WERI-Rb-1 (cell line): ENCODE data around the gene SPATA13.

Source experiments
- DNase-seq: peaks from one replicate; pipeline ENCODE4 v3.0.0-alpha.2; 2020
- H3K27ac ChIP-seq: fragments of 250-450 bp; sonication (Bioruptor Pico); 2 replicates; pipeline ENCODE4 v1.5.1; 2020; ENCODE audit warnings: mild to moderate bottlenecking, moderate library complexity
- H3K27me3 ChIP-seq: fragments of 250-450 bp; sonication (Bioruptor Pico); 2 replicates; pipeline ENCODE4 v1.5.1; 2021; ENCODE audit warnings: mild to moderate bottlenecking, low read depth, moderate library complexity; ENCODE audit not compliant: insufficient read depth, severe bottlenecking
- H3K36me3 ChIP-seq: fragments of 250-450 bp; sonication (Bioruptor Pico); 2 replicates; pipeline ENCODE4 v1.5.1; 2020; ENCODE audit warnings: mild to moderate bottlenecking, moderate library complexity
- H3K4me3 ChIP-seq: 2 replicates; pipeline ENCODE4 v1.5.1; 2011; ENCODE audit warnings: low read depth, mild to moderate bottlenecking, control low read depth, low read length
- H3K9me3 ChIP-seq: fragments of 250-450 bp; sonication (Bioruptor Pico); 2 replicates; pipeline ENCODE4 v1.5.1; 2021; ENCODE audit warnings: mild to moderate bottlenecking, moderate library complexity; ENCODE audit not compliant: severe bottlenecking
- TF ChIP-seq, protein P1 (sequence below): IDR thresholded peaks from 2 replicates; pipeline ENCODE4 v1.5.1; 2011; ENCODE audit warnings: low read depth, mild to moderate bottlenecking, control low read depth, inconsistent platforms, low read length

Gene SPATA13

DNA sequence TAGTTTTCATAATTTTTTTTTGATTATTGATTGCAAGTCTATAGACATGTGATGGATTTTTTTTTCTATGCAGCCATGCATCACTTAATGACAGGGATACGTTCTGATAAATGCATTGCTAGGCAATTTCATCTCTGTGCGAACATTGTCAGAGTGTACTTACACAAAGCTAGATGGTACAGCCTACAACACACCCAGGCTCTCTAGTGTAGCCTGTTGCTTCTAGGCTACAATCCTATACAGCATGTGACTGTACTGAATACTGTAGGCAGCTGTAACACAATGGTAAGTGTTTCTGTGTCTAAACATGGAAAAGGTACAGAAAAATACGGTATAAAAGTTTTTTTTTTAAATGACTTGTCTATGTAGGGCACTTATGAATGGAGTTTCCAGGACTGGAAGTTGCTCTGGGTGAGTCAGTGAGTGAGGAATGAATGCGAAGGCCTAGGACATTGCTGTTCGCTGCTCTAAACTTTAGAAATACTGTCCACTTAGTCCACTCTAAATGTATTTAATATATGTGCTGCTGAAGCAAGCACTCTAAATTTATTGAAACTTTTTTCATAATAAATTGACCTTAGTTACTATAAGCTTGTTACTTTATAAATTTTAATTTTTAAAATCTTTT lies 20.3 kb downstream of the SPATA13 start:
- TF ChIP-seq, protein P1, sequence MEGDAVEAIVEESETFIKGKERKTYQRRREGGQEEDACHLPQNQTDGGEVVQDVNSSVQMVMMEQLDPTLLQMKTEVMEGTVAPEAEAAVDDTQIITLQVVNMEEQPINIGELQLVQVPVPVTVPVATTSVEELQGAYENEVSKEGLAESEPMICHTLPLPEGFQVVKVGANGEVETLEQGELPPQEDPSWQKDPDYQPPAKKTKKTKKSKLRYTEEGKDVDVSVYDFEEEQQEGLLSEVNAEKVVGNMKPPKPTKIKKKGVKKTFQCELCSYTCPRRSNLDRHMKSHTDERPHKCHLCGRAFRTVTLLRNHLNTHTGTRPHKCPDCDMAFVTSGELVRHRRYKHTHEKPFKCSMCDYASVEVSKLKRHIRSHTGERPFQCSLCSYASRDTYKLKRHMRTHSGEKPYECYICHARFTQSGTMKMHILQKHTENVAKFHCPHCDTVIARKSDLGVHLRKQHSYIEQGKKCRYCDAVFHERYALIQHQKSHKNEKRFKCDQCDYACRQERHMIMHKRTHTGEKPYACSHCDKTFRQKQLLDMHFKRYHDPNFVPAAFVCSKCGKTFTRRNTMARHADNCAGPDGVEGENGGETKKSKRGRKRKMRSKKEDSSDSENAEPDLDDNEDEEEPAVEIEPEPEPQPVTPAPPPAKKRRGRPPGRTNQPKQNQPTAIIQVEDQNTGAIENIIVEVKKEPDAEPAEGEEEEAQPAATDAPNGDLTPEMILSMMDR: no peak

DNA sequence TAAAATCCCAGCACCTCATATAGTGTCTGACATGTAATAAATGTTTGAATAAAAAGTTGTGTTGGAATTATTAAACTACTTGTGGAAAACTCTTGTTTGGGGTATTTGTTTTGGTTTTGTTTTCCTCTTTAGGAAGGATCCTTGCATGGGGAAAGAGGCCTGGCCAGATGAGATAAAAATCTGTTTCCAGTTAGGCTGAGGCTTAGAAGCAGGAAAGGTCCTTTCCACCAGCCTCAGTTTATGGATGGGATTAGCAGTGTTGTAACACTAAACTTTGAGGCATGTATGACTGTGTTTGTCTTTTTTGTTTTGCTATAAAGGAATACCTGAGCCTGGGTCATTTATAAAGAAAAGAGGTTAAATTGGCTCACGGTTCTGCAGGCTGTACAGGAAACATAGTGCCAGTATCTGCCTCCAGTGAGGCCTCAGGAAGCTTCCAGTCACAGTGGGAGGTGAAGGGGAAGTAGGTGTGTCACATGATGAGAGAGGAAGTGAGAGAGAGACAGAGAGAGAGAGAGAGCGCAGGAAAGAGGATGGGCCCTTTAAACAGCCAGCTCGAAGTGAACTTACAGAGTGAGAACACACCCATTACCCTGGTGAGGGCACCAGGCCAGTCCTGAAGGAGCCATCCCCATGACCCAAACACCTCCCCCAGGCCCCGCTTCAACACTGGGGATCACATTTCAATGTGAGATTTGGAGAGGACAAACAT lies 21.6 kb downstream of the SPATA13 start:
- Histone ChIP-seq H3K27ac (no peak overlapping the region), H3K27me3 (no peaks in the 10 kb centered on the region), H3K36me3 (no peaks in the 10 kb centered on the region), H3K9me3 (no peaks in the 10 kb centered on the region), H3K4me3 (no peak overlapping the region)
- TF ChIP-seq, protein P1: no peak
- DNase-seq: no peak

More for the DNA sequence above, 20.3 kb downstream of the SPATA13 start:
- no peaks in the 10 kb centered on the region for H3K36me3 ChIP-seq
- no peaks in the 10 kb centered on the region for H3K27me3 ChIP-seq
- no peak overlapping the region for H3K27ac ChIP-seq
- no peaks in the 10 kb centered on the region for H3K9me3 ChIP-seq
- no peak for DNase-seq
- no peak overlapping the region for H3K4me3 ChIP-seq

DNA sequence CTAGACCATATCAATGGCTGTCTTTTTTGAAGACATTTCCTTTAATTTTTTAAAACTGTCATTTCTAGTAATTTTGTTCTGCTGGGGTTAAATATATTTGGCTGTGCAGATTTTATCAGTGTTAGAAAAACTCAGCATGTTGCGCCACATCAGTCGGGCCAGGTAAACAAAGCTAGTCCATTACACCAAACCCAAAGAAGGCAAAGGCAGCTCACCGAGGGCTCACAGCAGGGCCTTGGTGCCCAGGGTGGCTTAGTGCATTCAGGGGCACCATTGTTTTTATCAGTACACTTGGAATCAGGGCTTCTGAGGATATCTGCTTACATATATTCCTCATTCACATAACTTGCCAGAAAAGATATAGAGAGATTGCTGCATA lies 22.2 kb downstream of the SPATA13 start:
- Histone ChIP-seq H3K4me3 (no peak overlapping the region), H3K27ac (no peak overlapping the region), H3K36me3 (no peaks in the 10 kb centered on the region), H3K9me3 (no peaks in the 10 kb centered on the region), H3K27me3 (no peaks in the 10 kb centered on the region)
- TF ChIP-seq, protein P1: no peak
- DNase-seq: no peak

DNA sequence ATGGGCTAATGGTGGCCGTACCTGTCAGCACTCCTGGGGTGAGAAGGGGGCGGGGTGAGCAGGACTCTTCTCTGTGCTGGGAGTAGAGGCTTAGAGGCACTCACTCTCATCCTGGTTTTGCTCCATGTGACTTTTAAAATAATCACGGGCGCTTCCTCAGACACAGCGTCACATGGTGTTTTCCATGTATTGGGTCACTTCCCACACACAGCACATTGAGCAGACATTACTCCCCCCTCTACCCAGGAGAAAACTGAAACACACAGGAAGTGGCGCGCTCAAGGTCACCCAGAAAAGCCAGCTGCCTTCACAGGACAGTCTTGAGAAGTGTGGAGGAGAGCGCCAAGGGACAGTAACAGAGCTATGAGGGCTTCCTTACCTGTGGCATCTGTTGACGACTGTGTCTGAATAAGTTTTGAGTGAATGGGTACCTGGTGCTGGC lies 23.2 kb downstream of the SPATA13 start:
- H3K9me3 ChIP-seq: peaks cover 2% of the 10 kb centered on the region
- no peaks in the 10 kb centered on the region for H3K36me3 ChIP-seq
- no peak overlapping the region for H3K4me3 ChIP-seq
- DNase-seq: no peak
- H3K27me3 ChIP-seq: no peaks in the 10 kb centered on the region
- TF ChIP-seq, protein P1: no peak
- H3K27ac ChIP-seq: no peak overlapping the region

DNA sequence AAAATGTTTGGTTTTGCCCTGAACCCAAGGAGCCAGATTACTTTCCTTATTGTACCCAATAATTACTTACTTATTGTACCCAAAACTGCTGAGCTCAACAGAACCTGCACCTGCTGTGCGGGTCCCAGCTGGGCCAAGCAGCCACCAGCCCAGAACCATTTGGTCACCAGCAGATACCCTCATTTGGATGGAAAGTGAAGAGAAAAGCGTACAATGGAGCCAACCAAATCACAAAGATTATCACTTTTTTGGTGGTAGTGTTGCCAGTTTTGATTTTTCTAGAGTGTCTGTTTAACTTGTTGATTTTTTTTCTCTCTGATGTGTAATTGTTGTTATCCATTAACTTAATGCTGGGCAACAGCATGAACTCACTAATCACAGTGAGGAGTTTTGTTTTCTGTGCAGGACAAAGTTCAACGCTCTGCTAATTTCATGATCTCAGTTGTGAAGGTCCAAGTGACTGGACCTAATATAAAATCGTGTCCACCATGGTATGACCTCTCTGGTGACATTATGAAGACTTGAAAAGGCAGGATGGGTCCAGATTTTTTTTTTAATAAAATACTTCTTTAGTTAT lies 23.8 kb downstream of the SPATA13 start:
- Histone ChIP-seq H3K4me3 (no peak overlapping the region), H3K9me3 (peaks cover 6% of the 10 kb centered on the region), H3K36me3 (no peaks in the 10 kb centered on the region), H3K27ac (no peak overlapping the region), H3K27me3 (no peaks in the 10 kb centered on the region)
- DNase-seq: no peak
- TF ChIP-seq, protein P1: no peak
